ENCODE measurements around the gene TULP4. TPM values are rescaled to one million over a fixed set of nuclear protein-coding genes. Genes with fewer than 3 reads are reported as not detected.

Gene TULP4
- total RNA-seq, 1 experiment from 2014 or later: 52.8 TPM

GRCh38 chr6:158398252-158399024 lies 86.2 kb downstream of the TULP4 start:
- ATAC-seq: peak; percentile 38; the same call in 1 of the 2 replicates
- Mint-ChIP-seq H3K27ac (no peak overlapping the region), H3K4me1 (0 out of 2 replicates have a peak, but pooled peaks cover 3% of the 10 kb centered on the region), H3K36me3 (peaks cover 14% of the 10 kb centered on the region), H3K4me3 (no peak overlapping the region), H3K27me3 (ENCODE audit: low read depth) (no peaks in the 10 kb centered on the region; the same call in 1 of the 2 replicates), H3K9me3 (peaks cover 13% of the 10 kb centered on the region)
- ChIA-PET CTCF (interaction anchor here (1.0 kb wide), 2 partner anchors 177 to 184 kb away, joined by 3 read pairs; no protein-coding TSS in a partner anchor), POLR2A (no interaction called here)
- no peak for DNase-seq (ENCODE audit: low spot score)
- TF ChIP-seq NR3C1 (CRISPR knock-in tag; conservative IDR thresholded peaks at IDR 0.05; ENCODE audit: low read depth) (no peak), ARID4B (CRISPR knock-in tag; IDR thresholded peaks at IDR 0.05; ENCODE audit: borderline replicate concordance) (no peak), ZNF232 (CRISPR knock-in tag; IDR thresholded peaks at IDR 0.05) (no peak), NFATC4 (CRISPR knock-in tag; IDR thresholded peaks at IDR 0.05) (no peak), ZNF532 (CRISPR knock-in tag; IDR thresholded peaks at IDR 0.05; ENCODE audit: borderline replicate concordance) (no peak), TCF7 (CRISPR knock-in tag; IDR thresholded peaks at IDR 0.05; ENCODE audit: low read depth) (no peak), IRF1 (CRISPR knock-in tag; IDR thresholded peaks at IDR 0.05) (no peak), FOXP1 (CRISPR knock-in tag; IDR thresholded peaks at IDR 0.05; ENCODE audit: borderline replicate concordance) (no peak), JAZF1 (CRISPR knock-in tag; IDR thresholded peaks at IDR 0.05) (no peak), ZNF416 (CRISPR knock-in tag; IDR thresholded peaks at IDR 0.05) (no peak), RELA (CRISPR knock-in tag; IDR thresholded peaks at IDR 0.05; ENCODE audit: borderline replicate concordance) (no peak), ATF2 (CRISPR knock-in tag; IDR thresholded peaks at IDR 0.05; ENCODE audit: borderline replicate concordance, low read depth) (no peak)
